ENCODE measurements around the gene DLGAP4. TPM values are rescaled to one million over a fixed set of nuclear protein-coding genes. Genes with fewer than 3 reads are reported as not detected.

Gene DLGAP4
- total and polyA plus RNA-seq, 10 of the 15 experiments (the other 5 are each of a cell fraction or from before 2014, with no cell fraction given) = 0.42 to 43.3 (median 19.0) TPM

GRCh38 chr20:36310215-36310981 is 4.3 kb downstream of the DLGAP4 start:
- FAIRE-seq (no peak), DNase-seq (ENCODE audit: low read depth, low spot score) (no peak), ATAC-seq (no peak)
- in situ Hi-C loops (cut with MboI) = no loop called here
- 20% methylated on average over 8 of the region's 8 CpGs for WGBS (ENCODE audit: insufficient coverage, insufficient replicate concordance, low lambda C conversion rate, missing lambda C conversion rate)
- Histone ChIP-seq H3K27ac (ENCODE audit: control insufficient read depth, insufficient read depth) (no peak overlapping the region), H3K9ac (ENCODE audit: control insufficient read depth, insufficient read depth, low read length) (no peak overlapping the region), H3K4me2 (ENCODE audit: control insufficient read depth, insufficient read depth) (no peak overlapping the region), H3K36me3 (ENCODE audit: control insufficient read depth in 2 of 2, insufficient read depth in 2 of 2, low read length in 1 of 2) (no peaks in the 10 kb centered on the region), H3K79me2 (ENCODE audit: control insufficient read depth, insufficient read depth, low read length) (no peaks in the 10 kb centered on the region), H4K20me1 (ENCODE audit: control insufficient read depth, insufficient read depth) (no peaks in the 10 kb centered on the region), H3K9me3 (replicated peaks; ENCODE audit: control insufficient read depth, insufficient read depth, low read length) (no peaks in the 10 kb centered on the region), H2AFZ (ENCODE audit: control insufficient read depth, low read depth, low read length) (no peak overlapping the region), H3K4me1 (ENCODE audit: control insufficient read depth, insufficient read depth, low read length) (no peaks in the 10 kb centered on the region), H3K4me3 (no peak overlapping the region), H3K27me3 (replicated peaks in 1 of 2; ENCODE audit: control insufficient read depth in 2 of 2, insufficient read depth in 2 of 2, low read length in 1 of 2) (peaks cover 3 to 5% of the 10 kb centered on the region in 2 experiments; a peak in 3 of 4 replicates)
- intact Hi-C loops (cut with micrococcal nuclease; ENCODE audit: unreplicated experiment) = no loop called here
- SMC1A ChIA-PET (ENCODE audit: uncharacterized antibody, unreplicated experiment) = no interaction called here
- RAD21 ChIA-PET (ENCODE audit: unreplicated experiment) = no interaction called here
- no peak for TF ChIP-seq SREBF1 (IDR thresholded peaks at IDR 0.05; ENCODE audit: low read length)
- no peak for TF ChIP-seq TBL1XR1 (IDR thresholded peaks at IDR 0.05; ENCODE audit: low read depth, low read length)
- TF ChIP-seq MTA2 (IDR thresholded peaks at IDR 0.05; ENCODE audit: low read depth) = no peak
- no peak for TF ChIP-seq EP300 (IDR thresholded peaks at IDR 0.05; ENCODE audit: borderline replicate concordance in 1 of 2, control insufficient read depth in 1 of 2, low read depth in 2 of 2, low read length in 2 of 2)
- no peak for TF ChIP-seq PAX5 (IDR thresholded peaks at IDR 0.05; ENCODE audit: borderline replicate concordance, low read depth, low read length)
- TF ChIP-seq HDAC2 (IDR thresholded peaks at IDR 0.05) = no peak
- TF ChIP-seq KDM1A (IDR thresholded peaks at IDR 0.05; ENCODE audit: borderline replicate concordance) = no peak
- no peak for TF ChIP-seq USF2 (IDR thresholded peaks at IDR 0.05; ENCODE audit: borderline replicate concordance, low read depth, low read length)
- TF ChIP-seq RCOR1 (conservative IDR thresholded peaks at IDR 0.05; ENCODE audit: low read depth, low read length) = no peak
- no peak for TF ChIP-seq ESRRA (IDR thresholded peaks at IDR 0.05; ENCODE audit: low read length)
- CTCF ChIA-PET = no interaction called here
- POLR2A ChIA-PET = no interaction called here
- no TSS peak for BruUV-seq (replicated peaks)

All from GM12878 (cell line).